ENCODE measurements around the gene IGSF9B.

The IGSF9B gene

GRCh38 chr11:133936592-133936991, 20.2 kb downstream of the IGSF9B start:
- no peaks in the 10 kb centered on the region for H3K36me3 ChIP-seq (ENCODE audit: control insufficient read depth, insufficient read depth, low read length)
- H2AFZ ChIP-seq: peak overlapping the region; percentile 28
- H3K9me3 ChIP-seq (ENCODE audit: control insufficient read depth, low read length): no peaks in the 10 kb centered on the region
- H3K27ac ChIP-seq: peak overlapping the region; percentile 66
- no peaks in the 10 kb centered on the region for H3K79me2 ChIP-seq
- no peak overlapping the region for H3K4me2 ChIP-seq (ENCODE audit: low read length)
- no peak overlapping the region for H3K4me3 ChIP-seq (ENCODE audit: low read depth, low read length)
- no peak overlapping the region for H3K9ac ChIP-seq
- H3K27me3 ChIP-seq (ENCODE audit: control insufficient read depth, insufficient read depth, low read length): no peaks in the 10 kb centered on the region
- H3K4me1 ChIP-seq: peaks cover 9% of the 10 kb centered on the region
- TF ChIP-seq CTCF (IDR thresholded peaks at IDR 0.05): no peak

GRCh38 chr11:133936136-133936535, 20.6 kb downstream of the IGSF9B start:
- Histone ChIP-seq H3K36me3 (ENCODE audit: control insufficient read depth, insufficient read depth, low read length) (no peaks in the 10 kb centered on the region), H3K27ac (peak overlapping the region; percentile 66)

GRCh38 chr11:133935551-133935910, 21.2 kb downstream of the IGSF9B start:
- Histone ChIP-seq H3K4me3 (ENCODE audit: low read depth, low read length) (no peak overlapping the region), H3K4me2 (ENCODE audit: low read length) (no peak overlapping the region), H2AFZ (no peak overlapping the region), H3K36me3 (ENCODE audit: control insufficient read depth, insufficient read depth, low read length) (no peaks in the 10 kb centered on the region), H3K9ac (no peak overlapping the region), H3K79me2 (no peaks in the 10 kb centered on the region), H3K9me3 (ENCODE audit: control insufficient read depth, low read length) (no peaks in the 10 kb centered on the region), H3K4me1 (peaks cover 9% of the 10 kb centered on the region), H3K27ac (no peak overlapping the region), H3K27me3 (ENCODE audit: control insufficient read depth, insufficient read depth, low read length) (no peaks in the 10 kb centered on the region)
- no peak for TF ChIP-seq CTCF (IDR thresholded peaks at IDR 0.05)

More at GRCh38 chr11:133936136-133936535, 20.6 kb downstream of the IGSF9B start:
- Histone ChIP-seq H3K4me2 (ENCODE audit: low read length) (no peak overlapping the region), H2AFZ (peak overlapping the region; percentile 28), H3K79me2 (no peaks in the 10 kb centered on the region), H3K27me3 (ENCODE audit: control insufficient read depth, insufficient read depth, low read length) (no peaks in the 10 kb centered on the region), H3K4me1 (peaks cover 9% of the 10 kb centered on the region), H3K9me3 (ENCODE audit: control insufficient read depth, low read length) (no peaks in the 10 kb centered on the region), H3K9ac (no peak overlapping the region), H3K4me3 (ENCODE audit: low read depth, low read length) (no peak overlapping the region)
- TF ChIP-seq CTCF (IDR thresholded peaks at IDR 0.05): no peak

- Histone ChIP-seq H3K4me1 (peaks cover 9% of the 10 kb centered on the region), H3K4me3 (ENCODE audit: low read depth, low read length) (no peak overlapping the region), H3K36me3 (ENCODE audit: control insufficient read depth, insufficient read depth, low read length) (no peaks in the 10 kb centered on the region), H3K79me2 (no peaks in the 10 kb centered on the region), H3K27ac (no peak overlapping the region), H3K9me3 (ENCODE audit: control insufficient read depth, low read length) (no peaks in the 10 kb centered on the region), H3K4me2 (ENCODE audit: low read length) (no peak overlapping the region), H3K9ac (no peak overlapping the region), H2AFZ (no peak overlapping the region), H3K27me3 (ENCODE audit: control insufficient read depth, insufficient read depth, low read length) (no peaks in the 10 kb centered on the region)
- no peak for TF ChIP-seq CTCF (IDR thresholded peaks at IDR 0.05)
Measured at GRCh38 chr11:133934599-133935550, 21.9 kb downstream of the IGSF9B start.
